GM18507 (cell line): ENCODE results near the gene GRPEL1.

Experiments
- DNase-seq: peaks from one replicate; pipeline ENCODE4 v3.0.0; 2011; ENCODE audit warnings: low read depth; ENCODE audit not compliant: insufficient read length; ENCODE audit errors: extremely low spot score
- FAIRE-seq: peaks from 2 replicates; lab custom pipeline; 2011; peaks lifted over from hg19 to GRCh38; lab: Jason Lieb, UNC

GRPEL1 gene

DNA sequence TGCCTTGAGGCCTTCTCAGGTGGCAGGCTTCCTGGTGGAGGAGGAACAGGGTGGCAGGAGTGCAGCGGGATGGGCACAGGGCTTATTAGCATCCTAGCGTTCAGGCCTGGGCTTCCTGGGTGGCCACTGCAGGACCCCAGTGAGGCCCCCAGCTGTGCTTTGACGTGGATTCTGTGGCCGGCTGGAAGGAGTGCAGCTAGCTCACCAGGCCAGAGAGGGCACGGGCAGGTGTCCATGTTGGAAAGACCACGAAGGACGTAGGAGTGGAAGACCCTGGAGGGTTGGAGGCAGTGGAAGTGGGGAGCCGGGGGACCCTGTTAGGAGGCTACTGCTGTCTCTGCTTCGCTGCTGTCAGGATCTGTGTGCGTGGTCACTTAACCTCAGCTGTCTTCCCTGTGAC, 37.9 kb downstream of the GRPEL1 start:
- DNase-seq (no peak), FAIRE-seq (no peak)

DNA sequence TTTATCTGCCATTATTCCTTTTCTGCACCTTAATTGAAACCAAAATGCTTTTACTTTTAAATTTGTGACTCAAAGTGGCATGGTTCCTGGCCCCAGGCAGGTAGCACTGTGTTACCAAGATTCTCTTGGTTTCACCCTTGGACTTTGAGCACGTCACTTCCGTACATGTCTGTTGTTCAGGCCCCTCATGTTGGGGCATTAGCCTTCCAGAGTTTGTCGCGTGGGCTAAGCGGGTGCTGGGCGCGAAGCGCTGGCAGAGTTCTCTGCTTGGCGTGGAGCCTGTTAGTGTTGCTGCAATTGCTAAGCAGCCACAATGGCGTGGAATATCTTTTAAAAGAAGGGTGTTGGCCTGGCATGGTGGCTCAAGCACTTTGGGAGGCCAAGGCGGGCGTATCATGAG, 38.7 kb downstream of the GRPEL1 start:
- DNase-seq = no peak
- no peak for FAIRE-seq

DNA sequence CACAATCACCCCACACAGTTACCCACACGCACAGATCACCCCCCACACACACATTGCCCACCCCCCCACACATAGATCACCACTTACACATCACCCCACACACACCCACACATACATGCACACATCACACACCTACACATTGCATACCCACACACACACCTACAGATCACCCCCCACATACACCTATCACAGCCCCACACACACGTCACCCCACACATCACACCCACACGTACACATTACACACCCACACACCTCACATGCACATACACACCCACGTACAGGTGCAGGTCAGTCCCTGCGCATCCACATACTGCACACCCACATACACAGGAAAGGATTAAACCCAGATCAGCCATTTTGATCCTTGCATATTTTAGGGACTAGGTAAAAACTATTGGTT, 40.0 kb downstream of the GRPEL1 start:
- FAIRE-seq = no peak
- no peak for DNase-seq

DNA sequence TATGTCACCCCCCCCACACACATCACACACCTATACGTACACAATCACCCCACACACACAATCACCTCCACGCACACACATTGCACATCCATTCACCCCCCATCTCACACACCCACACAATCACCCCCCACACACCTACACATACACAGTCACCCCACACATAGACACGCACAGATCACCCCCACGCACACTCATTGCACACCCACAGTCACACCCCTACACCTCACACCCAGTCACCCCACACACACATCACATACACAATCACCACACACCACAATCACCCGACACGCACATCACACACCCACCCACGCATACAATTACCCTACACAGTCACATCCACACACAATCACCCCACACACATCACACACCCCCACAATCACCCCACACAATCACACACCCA, 40.6 kb downstream of the GRPEL1 start:
- DNase-seq (no peak), FAIRE-seq (no peak)

DNA sequence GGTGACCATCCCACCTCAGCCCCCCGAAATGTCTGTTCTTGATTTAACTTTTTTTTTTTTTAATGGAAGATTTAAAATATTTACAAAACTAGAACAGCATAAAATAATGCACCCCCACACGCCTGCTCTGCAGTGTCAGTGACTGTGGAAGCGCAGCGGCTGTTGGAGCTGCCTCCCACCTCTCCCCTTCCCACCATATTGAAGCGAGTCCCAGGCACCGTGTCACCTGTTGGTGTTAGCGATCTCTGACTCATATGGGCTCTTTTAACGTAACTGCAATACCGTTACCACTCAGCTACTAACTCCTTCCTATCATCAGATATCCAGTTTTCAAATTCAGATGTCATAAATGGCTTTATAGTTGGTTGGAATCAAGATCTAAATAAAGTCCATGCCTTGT, 41.8 kb downstream of the GRPEL1 start:
- FAIRE-seq = no peak
- DNase-seq = no peak

DNA sequence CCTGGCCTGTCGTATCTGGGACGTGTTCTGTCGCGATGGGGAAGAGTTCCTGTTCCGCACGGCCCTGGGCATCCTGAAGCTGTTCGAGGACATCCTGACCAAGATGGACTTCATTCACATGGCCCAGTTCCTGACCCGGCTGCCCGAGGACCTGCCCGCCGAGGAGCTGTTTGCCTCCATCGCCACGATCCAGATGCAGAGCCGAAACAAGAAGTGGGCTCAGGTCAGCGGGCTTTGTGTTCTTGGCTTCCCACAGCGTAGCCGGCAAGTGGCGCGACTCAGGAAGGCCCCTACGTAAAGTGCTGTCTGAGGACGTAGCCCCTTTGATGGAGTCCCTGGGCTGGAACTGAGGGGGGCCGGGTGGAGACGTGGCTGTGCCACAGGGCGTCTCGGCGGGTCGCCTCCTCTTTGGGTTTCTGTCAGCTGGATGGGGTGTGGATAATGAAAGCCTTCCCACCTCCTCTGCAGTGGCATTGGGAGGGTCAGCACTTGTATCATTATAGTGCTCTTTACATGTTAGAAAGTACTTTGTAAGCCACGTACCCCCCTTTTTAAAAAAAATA, 42.7 kb downstream of the GRPEL1 start:
- no peak for DNase-seq
- no peak for FAIRE-seq

DNA sequence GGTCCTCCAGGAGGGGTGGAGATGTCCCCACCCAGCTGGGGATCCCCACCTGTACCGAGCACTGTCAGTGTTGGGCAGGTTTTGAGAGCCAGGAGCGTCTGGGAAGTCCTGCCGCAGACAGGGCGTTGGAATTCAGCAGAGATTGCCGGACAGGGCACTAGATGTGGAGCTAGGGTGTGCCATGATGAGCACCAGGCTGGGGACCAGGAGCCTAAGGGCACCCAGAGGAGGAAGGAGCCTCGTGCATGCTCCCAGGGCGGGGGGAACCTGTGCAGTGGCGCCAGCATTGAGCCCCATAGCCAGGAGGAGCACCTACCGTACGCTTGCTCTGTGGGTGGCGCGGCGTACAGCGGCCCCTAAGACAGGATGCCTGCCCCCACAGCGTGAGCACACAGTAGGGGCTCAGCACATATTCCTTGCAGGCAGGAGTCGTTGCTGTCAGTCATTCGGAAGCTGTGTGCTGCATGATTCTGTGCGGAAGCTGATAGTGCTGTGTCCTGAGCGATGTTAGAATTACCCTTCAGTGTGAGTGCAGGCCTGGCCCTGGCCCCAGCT, 43.5 kb downstream of the GRPEL1 start:
- DNase-seq (no peak), FAIRE-seq (no peak)

DNA sequence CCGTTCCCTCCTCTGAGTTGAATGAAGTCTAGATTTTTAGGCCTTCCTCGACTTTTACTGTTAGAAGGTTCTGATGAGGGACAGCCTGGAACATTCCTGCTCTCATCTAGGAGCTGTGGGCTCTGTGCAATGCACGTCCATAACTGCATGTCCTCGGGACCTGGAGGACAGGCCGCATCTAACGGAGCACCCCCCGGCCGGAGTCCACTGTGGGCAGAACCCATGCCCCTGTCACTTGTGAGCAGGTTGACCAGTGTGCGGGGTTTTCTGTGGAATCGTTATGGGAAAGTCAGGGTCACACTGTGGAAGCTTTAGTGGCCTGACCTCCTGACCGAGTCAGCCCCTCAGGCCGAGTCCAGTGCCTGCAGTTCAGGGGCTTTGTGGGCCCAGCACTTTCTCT, 44.0 kb downstream of the GRPEL1 start:
- no peak for FAIRE-seq
- no peak for DNase-seq

DNA sequence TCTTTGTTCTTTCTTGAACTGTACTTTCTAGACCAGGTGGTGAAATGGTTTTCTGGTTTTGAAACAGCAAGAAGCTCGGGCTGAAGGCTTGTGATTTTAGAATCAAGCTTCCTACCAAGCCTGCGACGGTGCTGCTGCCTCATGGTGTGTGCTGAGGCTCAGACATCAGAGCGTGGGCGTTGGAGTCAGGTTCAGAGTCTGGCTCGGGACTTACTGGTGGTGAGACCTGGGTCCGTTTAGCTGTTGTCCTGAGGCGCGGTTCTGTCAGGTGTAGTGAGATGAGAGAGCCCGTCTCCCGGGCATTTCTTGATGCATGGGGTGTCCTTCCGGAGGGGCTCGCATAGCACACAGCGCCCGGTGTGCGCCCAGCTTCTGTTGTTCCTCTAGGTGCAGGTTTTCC, 44.4 kb downstream of the GRPEL1 start:
- no peak for DNase-seq
- FAIRE-seq = no peak

DNA sequence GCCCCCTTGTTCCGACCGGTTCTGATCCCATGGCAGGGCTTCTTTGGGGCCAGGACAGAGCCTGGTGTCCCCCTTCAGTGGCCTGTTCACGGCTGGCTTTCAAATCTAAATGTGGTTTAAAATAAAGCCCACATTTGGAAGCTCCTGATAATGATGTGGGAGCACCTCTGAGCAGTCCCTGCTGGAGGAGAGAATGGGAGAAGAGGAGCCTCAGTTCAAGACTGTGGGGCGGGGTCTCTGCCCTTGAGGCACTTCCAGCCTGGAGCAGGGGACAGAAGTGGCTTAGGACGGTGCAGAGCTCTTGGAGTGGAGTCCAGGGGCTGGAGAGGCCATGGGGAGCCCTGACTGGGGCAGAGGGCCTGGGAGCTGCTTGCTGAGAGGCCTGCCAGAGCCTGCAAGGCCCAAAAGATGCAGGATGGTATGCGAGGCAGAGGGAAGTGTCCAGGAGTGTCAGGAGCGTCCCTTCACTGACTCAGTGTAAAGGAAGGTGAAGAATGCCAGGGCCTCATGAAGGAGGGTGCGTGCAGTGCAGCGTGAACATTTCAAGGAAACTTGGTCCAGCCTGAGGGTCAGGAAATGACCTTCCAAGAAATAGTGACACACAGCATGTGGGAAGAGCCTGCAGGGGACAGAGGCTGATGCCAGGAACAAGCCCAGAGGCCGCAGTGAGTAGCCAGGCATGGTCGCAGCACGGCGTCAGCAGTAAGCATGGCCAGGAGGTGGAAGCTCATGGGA, 45.8 kb downstream of the GRPEL1 start:
- DNase-seq (no peak), FAIRE-seq (no peak)

DNA sequence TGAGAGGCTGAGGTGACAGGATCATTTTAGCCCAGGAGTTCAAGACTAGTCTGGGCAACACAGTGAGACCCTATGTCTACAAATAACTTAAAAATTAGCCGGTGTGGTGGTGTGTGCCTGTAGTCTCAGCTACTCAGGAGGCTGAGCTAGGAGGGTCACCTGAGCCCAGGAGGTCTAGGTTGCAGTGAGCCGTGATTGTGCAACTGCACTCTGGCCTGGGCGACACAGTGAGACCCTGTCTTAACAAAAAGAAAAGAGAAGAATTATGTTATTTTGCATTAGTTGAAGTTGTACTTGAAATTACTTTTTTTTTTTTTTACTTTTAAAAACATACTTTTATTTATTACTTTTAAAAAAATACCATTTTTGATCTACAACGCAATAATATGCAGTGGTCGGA, 46.5 kb downstream of the GRPEL1 start:
- FAIRE-seq (no peak), DNase-seq (no peak)

DNA sequence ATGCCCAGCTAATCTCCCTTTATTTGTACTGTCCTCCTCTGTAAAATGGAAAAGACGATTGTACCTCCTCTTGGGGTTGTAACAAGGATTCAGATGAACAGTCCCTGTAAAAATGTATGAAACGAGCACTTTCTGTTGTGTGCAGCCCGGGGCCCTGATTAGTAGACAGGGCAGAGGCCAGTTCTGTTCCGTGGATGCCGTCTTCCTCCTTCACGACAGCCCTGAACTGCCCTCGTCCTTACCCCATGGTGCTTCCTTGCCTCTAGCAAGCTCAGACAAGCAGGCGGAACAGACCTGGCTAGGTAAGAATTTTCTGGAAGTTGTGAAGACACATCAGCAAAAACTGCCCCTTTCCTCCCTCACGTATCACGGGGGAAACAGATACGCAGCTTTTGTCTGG, 47.0 kb downstream of the GRPEL1 start:
- no peak for FAIRE-seq
- DNase-seq = no peak

DNA sequence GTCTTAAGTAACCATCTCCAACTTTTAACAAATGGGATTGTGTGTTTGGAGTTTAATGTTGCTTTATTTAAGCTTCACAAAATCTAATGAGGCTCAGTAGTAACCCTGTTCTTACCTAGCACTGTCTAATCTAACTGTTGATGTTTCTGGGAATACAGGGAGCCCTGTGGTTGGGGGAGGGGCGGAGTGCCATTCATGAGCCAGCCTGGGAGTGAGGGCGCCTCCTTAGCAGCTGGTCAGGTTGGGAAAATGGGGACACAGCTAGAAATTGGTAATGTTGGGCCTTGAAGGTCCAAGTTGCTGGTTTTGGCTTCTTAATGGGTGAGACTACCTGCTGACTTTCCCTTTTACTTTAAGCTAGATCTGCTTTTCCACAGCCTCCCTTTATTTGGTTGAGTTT, 47.6 kb downstream of the GRPEL1 start:
- DNase-seq (no peak), FAIRE-seq (no peak)

DNA sequence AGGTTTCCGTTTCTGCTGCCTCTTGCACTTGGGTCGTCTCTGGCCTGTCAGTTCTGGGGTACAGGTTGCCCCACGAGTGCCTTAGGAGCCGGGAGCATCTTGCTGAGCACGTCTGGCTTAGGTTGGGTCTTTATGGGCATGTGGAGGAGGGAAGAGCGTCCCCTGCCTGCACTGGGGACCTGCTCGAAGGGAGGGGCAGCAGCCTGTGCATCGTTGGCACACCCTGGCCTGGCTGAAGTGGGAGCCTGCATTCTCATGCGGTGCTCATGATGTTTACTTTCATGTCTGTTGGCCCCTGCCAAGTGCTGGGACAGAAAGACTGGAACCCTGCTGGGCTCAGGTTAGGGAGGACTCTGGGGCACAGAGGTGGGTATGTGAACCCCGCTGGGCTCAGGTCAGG, 48.5 kb downstream of the GRPEL1 start:
- FAIRE-seq = no peak
- DNase-seq = no peak

DNA sequence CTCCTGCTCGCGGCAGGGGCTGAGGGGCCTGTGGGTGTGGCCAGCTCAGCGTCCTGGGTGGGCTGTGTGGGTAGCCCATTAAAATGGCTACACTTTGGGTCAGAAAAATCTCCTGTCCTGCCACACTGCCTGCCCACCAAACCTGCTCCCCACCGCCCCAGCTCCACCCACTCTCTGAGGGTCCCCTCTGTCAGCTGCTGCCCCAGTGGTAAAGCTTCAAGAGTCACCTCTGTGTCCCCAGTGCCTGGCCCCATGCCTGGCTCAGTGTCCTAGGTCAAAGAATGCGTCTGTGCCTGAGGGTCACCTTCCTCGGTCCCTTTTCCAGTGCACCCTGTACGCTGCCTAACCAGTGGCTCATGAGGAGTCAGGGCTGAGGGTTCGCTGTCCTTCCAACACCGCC, 49.6 kb downstream of the GRPEL1 start:
- FAIRE-seq (no peak), DNase-seq (no peak)

DNA sequence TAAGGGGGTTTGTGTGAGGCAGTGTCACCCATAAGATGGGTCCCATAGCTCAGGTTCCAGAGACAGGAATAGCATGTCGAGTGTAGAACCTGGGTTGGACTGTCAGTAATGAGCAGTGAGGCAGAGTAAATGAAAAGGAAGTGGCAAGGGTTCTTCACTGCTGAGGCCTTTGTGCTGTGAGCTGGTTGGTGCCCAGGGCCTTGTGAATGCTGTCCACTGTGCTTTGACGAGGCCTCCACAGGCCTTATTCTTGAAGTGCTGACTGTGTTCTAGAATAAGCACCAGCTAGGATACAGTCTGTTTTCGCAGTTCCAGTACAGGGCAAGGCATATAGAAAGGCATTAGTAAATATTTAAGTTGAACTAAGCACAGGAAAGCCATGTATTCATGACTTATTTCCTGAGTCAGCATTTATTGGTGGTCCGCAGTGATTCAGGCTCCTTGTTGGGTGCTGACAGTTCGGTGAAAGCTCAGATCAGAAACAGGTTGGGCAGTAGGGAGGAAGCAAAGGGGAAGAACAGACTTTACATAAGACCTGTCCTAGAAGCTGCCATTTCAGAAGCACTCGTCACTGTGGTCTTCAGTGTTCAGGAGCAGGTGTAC, 50.3 kb downstream of the GRPEL1 start:
- FAIRE-seq = no peak

DNA sequence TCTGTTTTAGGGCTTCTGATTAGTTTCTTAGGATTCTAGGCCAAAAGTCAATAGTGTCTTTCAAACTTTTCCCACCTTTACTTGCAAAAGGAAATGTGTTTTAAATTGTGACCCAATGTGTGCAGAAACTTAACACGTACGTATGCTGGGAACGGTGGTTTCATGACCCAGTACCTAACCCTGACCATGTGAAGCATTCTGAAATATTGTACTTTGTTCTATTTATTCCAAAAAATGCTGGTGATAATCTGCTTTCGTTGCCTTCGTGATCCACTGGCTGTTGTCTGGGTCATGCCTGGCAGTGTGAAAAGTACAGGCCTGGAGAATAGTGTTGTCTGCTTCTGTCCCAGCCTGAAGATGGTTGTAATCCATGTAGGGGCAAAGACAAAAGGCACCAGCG, 51.4 kb downstream of the GRPEL1 start:
- FAIRE-seq = no peak
- DNase-seq = no peak

More for the DNA sequence above, 50.3 kb downstream of the GRPEL1 start:
- DNase-seq = no peak

DNA sequence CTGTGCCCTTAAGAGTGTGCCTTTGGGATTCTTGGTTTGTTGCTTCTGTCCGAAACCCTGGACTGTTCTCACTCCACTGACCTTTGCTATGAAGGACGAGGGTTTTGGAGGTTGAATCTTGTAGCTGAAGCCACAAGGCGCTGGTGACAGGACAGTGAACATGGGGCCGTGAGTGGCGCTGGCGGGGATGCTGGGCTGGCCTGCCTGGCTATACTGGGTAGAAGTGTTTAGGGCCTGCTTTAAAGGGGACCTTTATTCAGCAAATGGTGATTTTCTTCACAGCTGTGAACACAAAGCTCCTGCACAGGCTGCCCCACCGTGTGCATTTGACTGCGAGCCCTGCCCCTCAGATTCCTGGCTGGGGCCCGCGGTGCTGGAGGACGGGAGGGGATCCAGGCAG, 51.8 kb downstream of the GRPEL1 start:
- FAIRE-seq = no peak
- no peak for DNase-seq

DNA sequence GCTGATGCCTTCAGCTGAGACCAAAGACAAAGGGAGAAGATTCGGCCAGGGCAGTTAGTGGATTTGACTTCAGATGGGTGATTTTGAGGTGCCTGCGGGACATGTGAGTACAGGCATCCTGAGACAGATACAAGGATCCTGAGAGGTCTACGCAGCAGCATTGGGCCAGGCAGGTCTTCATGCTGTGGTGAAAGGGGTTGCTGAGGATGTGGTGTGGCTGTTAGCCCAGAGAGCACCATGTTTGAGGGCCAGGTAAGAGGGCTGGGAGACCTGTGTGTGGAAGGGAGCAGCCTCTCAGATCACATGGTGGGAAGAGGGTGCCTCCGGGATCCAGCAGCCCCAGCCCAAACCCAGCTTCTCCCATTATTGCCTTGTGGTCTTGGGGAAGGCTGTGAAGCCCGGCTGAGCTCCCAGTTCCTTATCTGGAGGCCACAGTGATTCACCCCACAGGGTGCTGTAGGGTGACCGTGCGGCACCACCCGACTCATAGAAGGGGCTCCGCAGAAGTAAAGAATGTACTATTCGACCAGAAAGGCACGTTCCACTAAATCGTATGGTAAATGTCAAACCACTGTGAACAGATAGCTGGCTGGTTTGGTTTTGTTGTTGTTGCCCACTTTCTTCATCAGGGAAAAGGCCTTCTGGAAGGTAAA, 52.4 kb downstream of the GRPEL1 start:
- FAIRE-seq = no peak
- DNase-seq = no peak

DNA sequence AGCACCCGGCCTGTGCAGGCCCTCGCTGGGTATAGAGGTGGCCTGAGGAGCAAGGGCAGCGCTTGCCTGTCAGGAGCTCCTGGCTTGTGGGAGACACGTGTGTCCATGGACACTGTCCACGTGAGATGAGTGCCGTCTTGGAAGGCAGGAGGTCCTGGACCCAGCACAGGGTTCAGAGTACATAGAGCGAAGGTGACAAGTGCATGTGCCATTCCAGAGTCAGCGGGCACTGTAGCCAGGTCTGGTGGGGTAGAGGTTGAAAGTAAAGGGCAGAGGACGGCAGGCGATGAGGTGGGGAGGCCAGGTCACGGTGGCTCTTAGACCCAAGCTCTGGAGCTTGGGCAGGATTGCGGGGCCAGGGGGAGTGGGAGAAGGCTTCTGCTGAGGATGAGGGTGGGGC, 53.0 kb downstream of the GRPEL1 start:
- no peak for DNase-seq
- FAIRE-seq = no peak

DNA sequence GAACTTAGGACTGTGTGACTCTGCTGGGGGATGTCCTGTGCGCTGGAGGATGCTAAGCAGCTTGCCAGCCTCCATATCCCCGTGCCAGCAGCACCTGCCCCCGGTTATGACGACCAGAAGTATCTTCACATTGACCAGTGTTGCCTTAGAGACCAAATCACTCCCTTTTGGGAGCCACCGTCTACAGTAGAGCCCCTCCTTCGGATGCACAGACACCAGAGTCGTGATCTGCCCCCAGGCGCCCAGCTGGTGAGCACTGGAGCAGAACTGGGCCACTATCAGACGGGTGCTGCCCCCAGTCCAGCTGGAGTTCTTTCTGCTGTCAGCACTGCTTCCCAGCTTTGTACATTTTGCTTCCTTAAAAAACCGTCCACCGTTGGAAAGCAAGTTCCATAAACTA, 54.7 kb downstream of the GRPEL1 start:
- FAIRE-seq (no peak), DNase-seq (no peak)
